H1 (cell line): ENCODE measurements around the gene TMEM144.

Experiments
- CHD2 ChIP-seq: IDR thresholded peaks from 2 replicates; pipeline ENCODE4 v1.6.1; 2012; ENCODE audit warnings: low read length, improper control_type of control experiment
- EP300 ChIP-seq, 2 experiments: IDR thresholded peaks; 1 replicate in 1 of 2; 2 replicates in 1 of 2; pipeline ENCODE4 v1.6.1; 2011 to 2012; ENCODE audit warnings: low read depth in 2 of 2, low read length in 2 of 2, mild to moderate bottlenecking in 2 of 2, borderline replicate concordance in 1 of 2, inconsistent platforms in 1 of 2, moderate library complexity in 1 of 2
- EZH2 ChIP-seq: fragments of 200-600 bp; sonication (generic); IDR thresholded peaks from 2 replicates; pipeline ENCODE4 v1.7.1; 2012; ENCODE audit warnings: low read depth, mild to moderate bottlenecking, moderate library complexity, low read length, inconsistent platforms; ENCODE audit not compliant: severe bottlenecking
- MAFK ChIP-seq: IDR thresholded peaks from 2 replicates; pipeline ENCODE4 v1.6.1; 2012; ENCODE audit warnings: low read depth, mild to moderate bottlenecking, improper control_type of control experiment, low read length
- POLR2A ChIP-seq, 2 experiments: IDR thresholded peaks; 1 replicate in 1 of 2; 2 replicates in 1 of 2; pipeline ENCODE4 v1.6.1; 2011; ENCODE audit warnings: low read depth in 2 of 2, low read length in 2 of 2, mild to moderate bottlenecking in 2 of 2; ENCODE audit errors: control extremely low read depth in 1 of 2
- TAF1 ChIP-seq: IDR thresholded peaks from 2 replicates; pipeline ENCODE4 v1.6.1; 2011; ENCODE audit warnings: mild to moderate bottlenecking, low read depth, low read length
- TF ChIP-seq, protein P1 (sequence below), 3 experiments: IDR thresholded peaks; 1 replicate in 2 of 3; 2 replicates in 1 of 3; pipeline versions ENCODE4 v1.5.1 to v1.6.1; 2011; ENCODE audit warnings: low read length in 3 of 3, mild to moderate bottlenecking in 3 of 3, inconsistent platforms in 2 of 3, low read depth in 1 of 3, moderate library complexity in 1 of 3; ENCODE audit not compliant: insufficient read depth in 1 of 3; ENCODE audit errors: control extremely low read depth in 1 of 3
- TF ChIP-seq, protein P2 (sequence below): IDR thresholded peaks from 2 replicates; pipeline ENCODE4 v1.6.1; 2012; ENCODE audit warnings: inconsistent platforms
- TF ChIP-seq, protein P3 (sequence below): IDR thresholded peaks from 2 replicates; pipeline ENCODE4 v1.6.1; 2011; ENCODE audit warnings: low read length, improper control_type of control experiment

DNA sequence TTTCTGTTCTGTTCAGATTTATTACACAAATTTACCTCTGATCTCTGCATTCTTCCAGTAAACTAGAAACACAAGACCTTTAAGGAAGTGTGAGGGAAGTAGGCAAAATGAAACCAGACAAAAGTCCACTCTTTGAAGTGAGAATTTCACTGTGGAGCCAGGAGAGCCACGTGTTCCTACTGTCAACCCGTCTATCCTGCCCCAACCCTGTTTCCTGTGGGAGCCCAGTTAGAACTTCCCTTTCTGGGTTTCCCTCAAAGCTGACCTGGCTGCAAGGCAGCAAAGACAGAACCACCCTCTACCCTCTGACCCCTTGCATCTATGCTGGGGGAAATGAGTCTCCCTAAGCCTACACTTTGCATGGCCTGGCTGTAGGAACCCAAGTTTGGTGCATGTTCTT, 40.0 kb downstream of the TMEM144 start:
- TF ChIP-seq, protein P1, sequence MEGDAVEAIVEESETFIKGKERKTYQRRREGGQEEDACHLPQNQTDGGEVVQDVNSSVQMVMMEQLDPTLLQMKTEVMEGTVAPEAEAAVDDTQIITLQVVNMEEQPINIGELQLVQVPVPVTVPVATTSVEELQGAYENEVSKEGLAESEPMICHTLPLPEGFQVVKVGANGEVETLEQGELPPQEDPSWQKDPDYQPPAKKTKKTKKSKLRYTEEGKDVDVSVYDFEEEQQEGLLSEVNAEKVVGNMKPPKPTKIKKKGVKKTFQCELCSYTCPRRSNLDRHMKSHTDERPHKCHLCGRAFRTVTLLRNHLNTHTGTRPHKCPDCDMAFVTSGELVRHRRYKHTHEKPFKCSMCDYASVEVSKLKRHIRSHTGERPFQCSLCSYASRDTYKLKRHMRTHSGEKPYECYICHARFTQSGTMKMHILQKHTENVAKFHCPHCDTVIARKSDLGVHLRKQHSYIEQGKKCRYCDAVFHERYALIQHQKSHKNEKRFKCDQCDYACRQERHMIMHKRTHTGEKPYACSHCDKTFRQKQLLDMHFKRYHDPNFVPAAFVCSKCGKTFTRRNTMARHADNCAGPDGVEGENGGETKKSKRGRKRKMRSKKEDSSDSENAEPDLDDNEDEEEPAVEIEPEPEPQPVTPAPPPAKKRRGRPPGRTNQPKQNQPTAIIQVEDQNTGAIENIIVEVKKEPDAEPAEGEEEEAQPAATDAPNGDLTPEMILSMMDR (IDR thresholded peaks at IDR 0.05; ENCODE audit: control extremely low read depth in 1 of 3, insufficient read depth in 1 of 3, low read depth in 1 of 3, low read length in 3 of 3) = no peak
- TF ChIP-seq POLR2A (IDR thresholded peaks at IDR 0.05; ENCODE audit: control extremely low read depth in 1 of 2, low read depth in 2 of 2, low read length in 2 of 2) (no peak), EP300 (IDR thresholded peaks at IDR 0.05; ENCODE audit: borderline replicate concordance in 1 of 2, low read depth in 2 of 2, low read length in 2 of 2) (no peak), TAF1 (no peak), EZH2 (no peak), CHD2 (no peak), MAFK (no peak)
- TF ChIP-seq, protein P2, sequence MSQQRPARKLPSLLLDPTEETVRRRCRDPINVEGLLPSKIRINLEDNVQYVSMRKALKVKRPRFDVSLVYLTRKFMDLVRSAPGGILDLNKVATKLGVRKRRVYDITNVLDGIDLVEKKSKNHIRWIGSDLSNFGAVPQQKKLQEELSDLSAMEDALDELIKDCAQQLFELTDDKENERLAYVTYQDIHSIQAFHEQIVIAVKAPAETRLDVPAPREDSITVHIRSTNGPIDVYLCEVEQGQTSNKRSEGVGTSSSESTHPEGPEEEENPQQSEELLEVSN = no peak
- TF ChIP-seq, protein P3, sequence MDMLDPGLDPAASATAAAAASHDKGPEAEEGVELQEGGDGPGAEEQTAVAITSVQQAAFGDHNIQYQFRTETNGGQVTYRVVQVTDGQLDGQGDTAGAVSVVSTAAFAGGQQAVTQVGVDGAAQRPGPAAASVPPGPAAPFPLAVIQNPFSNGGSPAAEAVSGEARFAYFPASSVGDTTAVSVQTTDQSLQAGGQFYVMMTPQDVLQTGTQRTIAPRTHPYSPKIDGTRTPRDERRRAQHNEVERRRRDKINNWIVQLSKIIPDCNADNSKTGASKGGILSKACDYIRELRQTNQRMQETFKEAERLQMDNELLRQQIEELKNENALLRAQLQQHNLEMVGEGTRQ = no peak
